Measurements from ENCODE around the gene KIF3A.

Gene KIF3A

DNA sequence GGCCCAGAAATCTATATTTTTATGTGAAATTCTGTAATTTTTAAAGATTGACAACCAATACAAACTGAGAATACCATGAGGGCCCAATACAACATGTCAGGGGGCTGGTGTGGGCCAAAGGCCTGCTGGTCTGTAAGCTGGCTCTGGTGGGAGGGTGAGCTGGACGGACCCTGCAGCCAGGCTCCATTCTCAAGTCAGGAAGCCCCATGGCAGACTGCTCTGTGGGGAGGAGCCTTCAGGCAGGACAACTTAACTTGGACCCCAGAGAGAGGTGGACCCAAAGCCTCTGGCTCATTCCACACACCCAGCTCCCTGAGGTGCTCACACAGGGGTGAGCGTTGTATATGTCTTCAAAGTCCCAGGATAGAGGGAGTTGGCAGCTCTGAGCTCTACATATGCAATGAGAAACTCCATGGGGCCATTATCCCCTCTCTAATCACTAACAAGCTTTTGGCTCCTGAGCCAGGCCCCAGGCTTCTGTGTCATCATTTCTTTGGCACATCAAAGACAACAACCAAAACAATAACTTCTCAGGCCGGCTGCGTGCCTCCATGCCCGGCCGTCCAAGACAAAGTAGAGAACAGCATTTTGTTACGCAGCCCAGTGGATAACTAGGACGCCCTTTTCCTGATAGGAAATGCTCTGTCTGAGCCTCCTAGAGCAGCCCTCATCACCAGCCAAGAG is 33.3 kb upstream of the KIF3A start:
- no peak for DNase-seq (ENCODE audit: low read depth)

DNA sequence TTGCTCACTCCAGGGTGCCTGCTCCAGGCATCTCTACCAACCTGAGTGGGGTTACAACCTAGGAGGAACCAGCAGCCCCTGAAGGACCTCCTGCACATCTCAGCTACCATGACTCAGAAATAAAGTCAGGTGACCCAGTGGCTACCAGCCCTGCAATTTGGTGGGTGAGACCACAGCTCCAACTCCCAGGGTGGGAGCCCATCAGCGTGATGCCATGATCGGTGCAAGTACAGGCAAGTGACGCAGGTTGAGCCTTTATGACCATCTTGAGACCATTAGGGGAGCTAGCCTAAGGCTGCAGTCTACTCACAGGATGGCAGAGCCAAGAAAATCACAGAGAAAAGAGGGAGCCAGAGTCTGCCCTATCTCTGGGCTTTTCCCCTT is 31.1 kb upstream of the KIF3A start:
- no peak for DNase-seq (ENCODE audit: low read depth)

DNA sequence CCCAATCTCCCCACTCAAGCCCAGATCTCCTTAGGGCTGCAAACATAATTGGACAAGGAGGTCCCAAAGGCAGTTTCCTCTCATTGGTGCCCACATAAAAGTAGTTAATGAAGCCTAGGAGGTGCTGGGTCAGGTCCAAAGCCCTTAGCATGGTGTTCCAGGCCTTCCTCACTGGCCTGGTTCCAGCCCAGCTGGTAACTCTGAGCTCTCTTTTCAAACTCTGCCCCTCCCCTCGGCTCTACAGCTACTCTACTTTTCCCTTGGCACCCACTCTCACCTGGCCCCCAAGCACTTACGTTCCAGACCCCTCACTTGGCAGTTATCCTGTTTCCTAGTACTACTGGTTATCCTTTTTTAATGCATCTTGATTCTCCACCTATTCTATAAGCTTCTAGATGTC is 29.8 kb upstream of the KIF3A start:
- DNase-seq (ENCODE audit: low read depth), result no peak

DNA sequence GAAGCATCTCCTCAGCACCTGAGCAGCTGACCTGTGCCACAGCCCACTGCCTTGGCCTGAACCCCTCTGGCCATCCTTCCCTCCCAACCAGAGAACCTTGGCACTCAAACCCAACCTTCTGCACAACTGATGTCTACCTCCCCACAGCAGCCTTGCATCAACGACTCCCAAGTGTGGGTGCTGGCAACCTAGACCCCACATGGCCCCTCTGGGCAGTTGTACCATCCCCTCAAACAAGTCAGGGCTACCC is 29.4 kb upstream of the KIF3A start:
- no peak for DNase-seq (ENCODE audit: low read depth)

DNA sequence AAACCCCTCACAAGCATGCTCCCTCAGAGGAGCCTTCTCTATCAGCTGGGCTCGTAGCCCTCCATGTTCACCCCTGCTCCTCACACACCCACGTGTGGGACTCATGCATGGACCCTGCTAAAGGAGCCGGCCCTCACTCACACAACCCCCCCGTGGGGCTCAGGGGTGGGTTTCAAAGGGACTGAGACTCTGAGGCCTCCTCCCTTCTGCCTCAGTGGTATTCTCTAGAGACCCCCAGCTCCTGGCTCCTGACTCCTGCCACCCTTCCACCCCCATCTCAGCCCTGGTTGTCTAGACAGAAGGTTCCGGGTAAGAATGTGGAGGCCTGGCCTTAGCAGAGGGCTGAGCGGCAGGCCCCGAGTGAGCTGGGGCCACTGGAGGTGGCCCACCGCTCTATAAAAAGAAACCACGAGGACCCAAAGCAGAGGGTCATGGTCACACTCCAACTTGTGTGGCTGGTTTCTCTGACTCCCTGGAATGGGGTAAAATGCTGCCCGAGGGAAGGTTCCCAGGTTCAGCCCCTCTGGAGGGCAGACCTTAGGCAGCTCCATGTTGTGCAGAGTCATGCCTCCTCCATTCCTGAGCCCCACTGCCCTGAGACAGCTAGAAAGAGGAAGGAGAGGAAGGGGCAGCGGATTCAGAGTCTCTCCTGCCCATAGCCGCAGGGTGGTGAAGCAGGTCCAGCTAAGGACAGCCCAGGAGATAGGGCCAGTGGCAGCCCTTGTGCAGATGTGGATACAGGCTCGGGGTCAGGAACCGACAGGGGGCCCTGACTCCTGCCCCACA is 28.9 kb upstream of the KIF3A start:
- DNase-seq (ENCODE audit: low read depth), result no peak

DNA sequence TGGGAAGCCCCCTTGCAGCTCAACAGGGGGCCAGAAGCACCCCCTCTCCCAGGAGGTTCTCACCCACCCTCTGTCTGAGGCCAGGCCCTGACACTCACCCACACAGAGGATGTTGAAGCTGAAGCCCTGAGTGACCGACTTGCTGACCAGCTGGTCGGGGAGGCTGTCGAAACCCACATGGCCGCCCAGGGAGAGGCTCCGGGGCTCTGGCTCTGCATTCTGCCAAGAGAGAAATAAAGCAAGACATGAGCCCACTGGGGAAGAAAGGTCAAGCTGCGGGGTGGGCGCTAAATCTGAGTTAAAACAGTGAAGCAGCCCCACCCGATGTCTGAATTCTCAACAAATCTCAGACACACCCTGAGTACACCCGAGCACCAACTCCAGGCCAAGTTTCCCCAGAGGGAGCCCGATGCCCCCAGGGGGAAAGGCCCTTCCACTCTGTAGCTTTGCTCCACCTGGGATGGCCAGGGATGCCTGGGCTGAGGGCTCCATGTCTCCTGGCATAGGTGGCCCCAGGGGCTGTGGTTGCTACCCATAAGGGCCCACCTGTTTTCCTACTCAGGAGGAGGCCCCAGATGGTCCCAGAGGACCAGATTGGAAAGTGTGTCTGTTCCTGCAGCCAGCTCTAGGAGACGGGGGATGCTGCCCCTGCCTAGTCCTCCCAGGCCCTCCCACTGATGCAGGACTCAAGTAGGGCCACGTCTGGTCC is 28.1 kb upstream of the KIF3A start:
- DNase-seq (ENCODE audit: low read depth), result no peak

DNA sequence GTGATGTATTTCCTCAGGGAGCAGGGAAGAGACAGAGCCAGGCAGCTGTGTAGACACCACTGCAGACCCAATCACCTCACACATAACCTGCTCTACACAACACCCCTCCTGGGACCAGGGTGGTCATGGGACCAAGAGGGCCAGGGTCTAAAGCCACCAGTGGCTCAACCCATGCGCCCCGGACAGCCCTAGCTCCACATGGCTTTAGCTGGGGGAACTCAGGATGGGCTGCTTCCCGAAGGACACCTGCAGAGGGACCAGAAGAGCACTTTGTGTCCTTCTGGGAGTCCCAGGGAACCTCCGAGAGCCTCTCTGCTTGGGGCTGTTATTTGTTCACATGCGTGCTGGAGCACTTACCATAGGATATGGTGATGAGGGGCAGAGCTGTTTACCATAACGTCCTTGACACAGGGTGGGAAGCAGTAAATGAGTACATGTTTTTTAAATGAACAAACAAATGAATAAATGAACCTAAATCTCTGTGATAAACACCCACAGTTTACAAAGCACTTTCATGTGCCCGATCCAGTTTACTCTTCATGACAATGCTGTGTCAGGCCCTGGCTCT is 27.4 kb upstream of the KIF3A start:
- DNase-seq (ENCODE audit: low read depth), result no peak

DNA sequence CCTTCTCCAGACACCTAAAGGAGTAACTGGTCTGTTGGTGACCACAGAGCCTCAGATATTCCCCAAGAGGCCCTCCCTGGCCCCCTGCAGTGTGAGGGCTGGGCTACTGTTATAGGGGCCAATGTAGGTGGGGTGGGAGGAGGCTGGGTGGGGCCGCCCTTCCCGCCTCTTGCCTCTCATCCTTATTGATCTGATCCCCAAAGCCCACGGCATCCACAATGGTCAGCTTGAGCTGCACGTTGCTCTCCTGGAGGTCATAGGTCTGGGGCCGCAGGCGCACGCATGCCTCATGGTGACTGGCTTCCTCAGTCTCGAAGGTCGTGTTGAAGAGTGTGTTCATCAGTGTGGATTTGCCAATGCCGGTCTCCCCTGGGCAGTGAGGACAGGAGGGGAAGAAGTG is 26.7 kb upstream of the KIF3A start:
- DNase-seq (ENCODE audit: low read depth), result no peak

DNA sequence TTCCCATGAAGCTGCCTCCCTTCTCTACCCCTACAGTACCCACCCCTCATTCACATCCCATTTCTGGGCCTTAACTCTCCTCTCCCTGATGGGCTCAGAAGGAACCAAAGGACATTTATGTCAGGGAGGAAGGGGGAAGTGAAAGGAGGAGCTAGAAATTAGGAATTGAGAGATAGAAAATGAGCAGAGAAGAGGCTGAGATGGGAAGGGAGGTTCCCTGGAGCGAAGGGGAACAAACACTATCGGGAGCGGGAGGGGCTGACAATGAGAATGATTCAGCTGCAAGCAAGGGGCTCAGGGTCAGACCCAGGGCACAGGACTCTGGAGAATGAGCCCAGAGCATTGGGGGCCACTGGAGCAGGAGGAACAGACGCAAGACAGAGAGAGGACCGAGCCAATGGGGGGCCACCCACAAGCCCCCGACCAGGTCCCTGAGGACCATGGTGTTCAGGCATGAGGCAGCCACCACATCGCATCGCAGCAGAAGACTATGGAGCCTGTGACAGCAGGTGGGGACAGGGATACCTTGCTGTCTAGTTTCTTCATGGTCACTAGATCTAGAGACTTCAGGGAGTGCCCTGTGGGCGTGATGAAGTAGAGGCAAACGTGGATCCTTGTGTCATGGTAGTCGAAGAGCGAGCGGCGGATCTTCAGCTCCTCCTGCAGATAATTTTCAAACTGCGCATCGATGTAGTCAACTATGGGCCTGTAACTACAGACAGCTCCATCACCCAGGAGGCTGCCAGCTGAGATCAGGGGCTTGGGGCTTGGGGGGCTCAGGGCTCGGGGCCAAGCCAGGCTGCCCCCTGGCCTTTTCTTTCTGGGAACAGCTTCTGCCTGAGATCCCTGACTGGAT is 26.1 kb upstream of the KIF3A start:
- DNase-seq (ENCODE audit: low read depth), result no peak

DNA sequence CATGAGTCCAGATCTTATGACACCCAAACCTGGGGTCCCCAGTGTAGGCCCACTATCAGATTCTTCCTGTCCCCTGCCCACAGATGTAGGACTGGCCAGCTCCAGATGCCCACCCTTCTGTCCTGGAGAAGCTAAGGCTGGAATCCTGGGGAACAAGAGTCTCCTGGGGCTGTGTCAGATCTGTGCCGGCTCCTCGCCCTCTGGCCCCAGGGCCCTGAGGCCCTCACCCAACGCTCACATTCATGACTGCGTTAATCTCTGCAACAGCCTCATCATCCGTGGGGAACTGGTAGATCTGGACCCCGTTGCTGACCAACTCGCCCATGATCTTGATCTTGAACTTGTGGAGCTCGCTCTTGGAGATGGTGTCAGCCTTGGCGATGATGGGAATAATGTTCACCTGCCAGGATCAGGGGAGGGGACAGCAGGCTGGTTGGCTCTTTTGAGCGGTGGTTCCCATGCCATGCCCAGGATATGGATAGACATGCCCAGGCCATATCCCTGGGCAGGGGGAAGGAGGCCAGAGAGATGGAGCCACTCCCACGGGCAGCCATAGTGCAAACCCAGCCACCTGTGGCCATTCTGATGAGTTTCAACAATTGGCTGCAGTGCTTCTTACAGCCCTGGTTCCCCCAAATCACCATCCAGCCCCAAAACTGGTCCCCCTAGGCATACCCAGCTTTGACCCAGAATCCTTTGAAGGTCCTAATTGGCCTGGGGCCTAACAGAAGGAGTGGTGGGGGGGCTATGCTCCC is 25.1 kb upstream of the KIF3A start:
- DNase-seq (ENCODE audit: low read depth), result no peak

DNA sequence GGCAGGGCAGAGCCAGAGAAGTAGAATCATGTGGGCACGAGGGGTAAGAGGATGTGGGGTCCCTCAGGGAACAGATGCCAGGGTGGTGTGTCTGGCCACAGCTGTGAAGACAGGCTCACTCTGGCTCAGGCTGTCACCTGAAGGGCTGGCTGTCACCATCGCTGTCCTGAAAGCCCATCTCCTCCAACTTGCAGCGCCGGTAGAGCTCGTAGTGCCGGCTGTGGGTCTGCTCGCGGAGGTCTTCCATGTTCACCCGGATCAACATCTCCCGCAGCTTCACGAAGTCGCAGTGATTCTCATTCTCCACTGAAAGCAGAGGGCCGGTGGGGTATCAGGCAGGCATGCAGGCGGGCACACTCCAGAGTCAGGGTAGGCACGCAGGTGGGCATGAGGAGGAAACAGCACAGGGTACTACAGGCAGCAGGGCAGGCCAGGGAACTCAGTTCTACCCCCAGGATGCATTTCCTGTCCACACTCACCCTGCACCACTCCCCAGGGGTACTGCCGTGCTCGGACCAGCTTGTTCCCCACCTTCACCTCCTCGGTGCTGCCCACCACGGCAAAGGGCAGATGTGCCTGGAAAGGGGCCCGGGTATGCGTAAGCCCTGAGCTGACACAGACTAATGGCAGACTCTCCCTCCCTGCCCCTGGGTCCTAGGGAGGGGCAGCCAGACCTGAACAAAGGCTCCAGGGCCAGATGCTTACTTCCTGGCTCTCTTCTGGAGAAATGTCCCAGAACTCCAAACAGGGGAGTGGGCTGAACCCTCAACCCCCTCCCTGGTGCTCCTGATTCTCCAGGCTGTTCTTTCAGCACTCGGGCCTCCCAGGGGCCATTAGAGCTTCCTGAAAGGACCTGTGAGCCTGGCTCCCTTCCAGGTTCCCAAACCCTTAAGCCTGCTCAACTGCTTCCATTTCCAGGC is 24.2 kb upstream of the KIF3A start:
- DNase-seq (ENCODE audit: low read depth), result no peak

DNA sequence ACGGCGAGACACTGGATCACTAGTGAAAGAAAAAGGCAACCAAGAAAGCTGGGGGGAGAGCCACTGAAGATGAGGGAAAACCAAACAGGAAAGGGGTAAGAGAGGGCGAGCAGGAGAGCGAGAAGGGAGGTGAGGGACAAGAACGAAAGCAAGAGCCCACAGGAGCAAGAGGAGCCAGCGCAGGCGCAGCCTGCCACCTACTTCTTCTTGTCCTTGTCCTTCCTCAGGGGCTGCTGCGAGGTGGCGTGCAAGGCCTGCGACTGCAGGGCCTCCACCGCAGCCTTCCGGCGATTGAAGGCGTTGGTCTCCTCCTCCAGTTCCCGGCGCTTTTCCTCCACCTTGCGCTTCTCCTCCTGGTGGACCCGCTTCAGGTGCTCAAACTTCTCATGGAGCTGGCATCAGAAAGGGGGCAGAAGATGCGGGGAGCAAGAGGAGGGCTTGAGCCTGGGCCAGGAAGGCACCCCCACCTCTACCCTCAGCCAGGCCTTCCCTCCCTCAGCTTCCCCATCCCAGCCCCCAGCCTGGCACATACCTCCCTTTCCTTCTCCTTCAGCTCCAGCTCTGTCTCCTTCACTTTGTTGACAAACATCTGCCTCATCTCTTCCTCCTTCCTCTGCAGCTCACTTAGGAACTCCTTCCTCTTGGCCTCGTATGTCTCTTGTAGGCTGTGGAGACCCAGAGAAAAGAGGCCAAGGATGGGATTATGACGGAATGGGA is 23.4 kb upstream of the KIF3A start:
- DNase-seq (ENCODE audit: low read depth), result no peak

DNA sequence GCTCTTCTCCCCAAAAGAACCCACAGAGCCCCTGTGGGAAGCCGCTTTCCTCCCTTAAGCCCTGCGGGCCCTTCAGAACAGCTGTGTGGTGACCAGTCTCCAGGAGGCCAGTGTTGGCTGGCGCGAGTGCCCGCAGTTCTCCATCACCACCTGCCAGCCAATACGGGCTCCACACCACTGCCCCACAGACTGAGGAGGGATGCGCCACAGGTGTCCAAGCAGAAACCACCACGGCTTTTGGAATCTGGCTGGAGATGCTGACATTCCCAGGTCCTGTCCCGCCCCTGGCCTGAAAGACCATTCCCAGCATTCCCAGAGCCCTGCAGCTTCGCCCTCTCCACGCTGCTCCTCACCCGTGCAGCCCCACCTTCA is 22.7 kb upstream of the KIF3A start:
- DNase-seq (ENCODE audit: low read depth), result no peak

DNA sequence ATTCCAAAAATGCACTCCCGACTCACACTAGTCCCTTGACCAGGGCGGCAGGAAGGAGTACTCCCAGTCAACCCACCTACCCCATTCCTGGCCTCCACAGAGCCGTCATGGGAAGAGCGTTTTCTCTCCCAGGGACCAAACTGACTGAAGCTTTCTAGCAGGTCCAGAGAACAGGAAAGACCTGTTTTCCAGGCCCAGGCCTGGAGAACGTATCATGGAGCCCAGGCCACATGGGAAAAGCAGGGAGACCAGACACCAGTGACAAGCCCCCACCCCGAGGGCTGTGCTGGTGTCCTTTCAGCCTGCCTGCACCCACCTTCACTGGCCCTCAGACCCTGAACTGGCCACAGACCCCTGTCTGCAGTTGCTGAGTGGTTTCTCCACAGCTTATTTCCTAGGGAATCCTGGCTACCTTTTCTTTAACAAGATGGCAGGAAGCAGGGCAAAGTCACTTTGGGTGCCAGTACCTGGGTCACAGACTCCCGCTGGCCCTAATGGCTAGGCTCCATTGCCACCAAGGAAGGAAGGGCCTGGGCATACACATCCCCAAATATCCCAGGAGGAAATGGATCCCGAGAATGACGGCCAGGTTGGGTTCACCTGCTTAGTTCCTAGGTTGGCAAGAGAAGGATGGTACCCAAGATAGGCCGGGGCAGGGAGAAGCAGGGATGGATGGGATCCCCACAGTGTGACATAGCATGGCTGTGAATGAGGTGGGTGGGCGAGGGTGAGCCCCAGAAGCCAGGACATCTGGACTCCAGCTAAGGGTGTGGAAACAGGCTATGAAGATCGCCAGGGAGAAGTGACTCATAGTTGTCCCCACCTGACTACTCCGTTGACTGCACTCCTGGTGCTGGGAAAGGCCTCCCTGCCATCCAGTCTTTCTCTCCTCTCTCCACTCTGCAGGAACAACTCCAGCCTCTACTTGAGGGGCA is 22.0 kb upstream of the KIF3A start:
- no peak for DNase-seq (ENCODE audit: low read depth)

DNA sequence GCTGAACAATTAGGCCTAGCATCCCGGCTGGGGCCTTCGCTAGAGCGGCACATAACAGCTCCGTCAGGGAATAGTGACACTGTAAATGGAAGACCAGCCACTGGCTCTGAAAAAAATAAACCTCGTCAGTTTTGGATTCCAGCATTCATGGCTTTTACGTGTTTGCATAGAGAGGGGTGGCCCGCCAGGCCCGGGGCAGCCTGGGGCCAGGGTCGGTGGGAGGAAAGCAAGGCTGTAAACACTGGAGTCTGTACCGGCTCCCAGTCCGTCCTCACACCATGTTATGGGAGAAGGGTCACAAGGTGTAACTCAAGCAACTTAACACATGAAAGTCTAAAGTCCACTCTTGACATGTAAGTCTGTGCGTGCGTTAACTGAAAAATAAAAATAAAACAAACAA is 21.1 kb upstream of the KIF3A start:
- no peak for DNase-seq (ENCODE audit: low read depth)

DNA sequence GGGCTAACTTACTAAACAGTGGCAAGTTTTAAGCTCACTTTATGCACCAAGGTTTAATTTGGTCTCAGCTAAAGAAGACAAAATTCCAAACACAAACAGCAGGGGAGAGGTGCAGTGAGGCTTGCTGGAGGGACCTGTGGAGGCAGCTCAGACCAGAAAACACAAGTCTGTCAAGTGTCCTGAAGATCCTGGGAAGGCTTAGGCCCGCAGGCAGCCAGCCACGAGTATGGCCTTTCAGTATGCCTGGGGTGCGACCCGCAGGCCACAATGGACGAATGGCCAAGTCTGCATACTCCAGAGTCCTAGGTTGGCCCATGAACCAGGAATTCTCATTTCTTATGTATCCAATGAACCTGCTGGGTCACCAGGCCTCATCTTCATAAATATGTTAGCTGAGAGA is 19.2 kb upstream of the KIF3A start:
- DNase-seq (ENCODE audit: low read depth), result no peak

DNA sequence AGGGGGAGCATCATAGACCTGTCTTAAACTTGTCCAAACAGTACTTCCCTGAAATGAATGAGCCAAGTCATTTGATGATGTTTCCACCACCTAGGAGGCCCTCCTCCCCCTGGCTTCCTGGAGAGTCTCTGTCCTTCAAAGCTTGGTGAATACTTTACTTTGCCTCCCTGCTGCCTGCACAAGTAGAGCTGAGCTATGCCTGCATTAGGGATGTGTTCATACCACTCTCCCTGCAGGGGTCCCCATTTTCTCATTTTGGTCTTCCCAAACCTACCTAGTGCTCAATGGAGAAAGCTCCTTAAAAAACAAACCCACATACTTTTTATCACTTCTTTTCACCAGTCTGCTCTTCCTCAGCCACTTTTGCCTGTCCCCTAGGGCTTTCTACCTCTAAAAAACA is 17.6 kb upstream of the KIF3A start:
- no peak for DNase-seq (ENCODE audit: low read depth)

DNA sequence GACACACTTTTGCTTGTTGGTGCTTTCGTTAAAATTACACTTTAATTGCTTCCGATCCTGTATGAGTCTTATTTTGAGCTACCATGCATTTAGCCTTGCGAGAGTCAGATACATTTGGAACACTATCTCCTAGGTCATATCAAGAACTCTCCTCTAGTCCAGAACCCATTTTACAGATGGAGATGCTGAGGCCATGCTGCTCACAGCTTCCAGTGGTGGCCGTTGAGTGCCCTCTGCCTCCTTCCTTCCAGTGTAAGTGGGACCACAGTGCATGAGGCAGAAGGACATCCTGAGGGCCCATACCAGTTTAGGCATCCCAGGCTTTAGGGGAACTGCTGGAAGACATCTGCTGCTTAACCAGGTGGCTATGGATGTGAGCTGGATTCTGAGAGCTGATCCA is 16.8 kb upstream of the KIF3A start:
- no peak for DNase-seq (ENCODE audit: low read depth)
